Measurements from ENCODE around the gene CFAP46. TPM values are rescaled to one million over a fixed set of nuclear protein-coding genes. Genes with fewer than 3 reads are reported as not detected.

Gene CFAP46
- polyA plus RNA-seq, 3 donors: 0.07 TPM; not detected in 2

DNA sequence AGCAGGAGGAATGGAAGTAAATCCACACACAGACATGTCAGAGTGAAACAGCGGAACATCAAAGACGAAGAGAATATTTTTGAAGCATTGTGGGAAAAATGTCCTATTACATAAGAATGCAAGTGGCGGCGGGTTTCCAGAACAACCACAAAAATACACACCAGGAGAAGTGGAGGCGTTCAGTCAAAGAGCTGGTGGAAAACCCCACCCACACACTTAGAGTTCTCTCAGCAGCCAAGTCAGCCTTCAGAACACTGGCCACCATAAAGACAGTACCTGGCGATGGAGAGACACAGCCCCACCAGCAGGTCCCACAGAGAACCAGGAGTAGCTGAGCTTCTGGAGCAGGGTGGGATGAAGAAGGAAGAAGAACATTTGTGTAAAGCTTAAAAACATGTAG lies 180.1 kb downstream of the CFAP46 start:
- Mint-ChIP-seq H3K9me3 (peaks cover 4 to 20% (median 13%) of the 10 kb centered on the region in 7 donors), H3K4me1 (no peaks in the 10 kb centered on the region), H3K27ac (no peak overlapping the region), H3K27me3 (ENCODE audit: low read depth in 3 of 3) (peaks cover 0 to 2% (median 0%) of the 10 kb centered on the region in 3 donors), H3K4me3 (no peak overlapping the region), H3K36me3 (peaks cover 41 to 65% of the 10 kb centered on the region in 2 donors)
- intact Hi-C loops (cut with micrococcal nuclease): no loop called here
- peaks cover 0 to 6% of the 10 kb centered on the region in 2 donors for H3K9me3 ChIP-seq (replicated peaks in 1 of 2; ENCODE audit: control insufficient read depth in 1 of 2, insufficient read depth in 1 of 2, low read length in 2 of 2)
- H3K36me3 ChIP-seq (replicated peaks in 1 of 2; ENCODE audit: control insufficient read depth in 1 of 2, insufficient read depth in 2 of 2, low read length in 2 of 2): peaks cover 26 to 38% of the 10 kb centered on the region in 2 donors
- no peak overlapping the region for H3K4me2 ChIP-seq (replicated peaks; ENCODE audit: extremely low read depth, low read length, poor library complexity, severe bottlenecking)
- 90% methylated on average over 4 of the region's 6 CpGs for WGBS (ENCODE audit: insufficient coverage)
- no peaks in the 10 kb centered on the region for H3K27me3 ChIP-seq (ENCODE audit: control insufficient read depth in 2 of 2, insufficient read depth in 2 of 2, low read length in 2 of 2)
- no peak overlapping the region for H2AFZ ChIP-seq (ENCODE audit: insufficient read depth, low read depth, low read length, poor library complexity, severe bottlenecking)
- no peaks in the 10 kb centered on the region for H4K20me1 ChIP-seq (ENCODE audit: insufficient read depth, low read length)
- no peak overlapping the region for H3K27ac ChIP-seq (ENCODE audit: low read depth in 1 of 2, low read length in 2 of 2)
- no peaks in the 10 kb centered on the region for H3K4me1 ChIP-seq (ENCODE audit: control insufficient read depth in 1 of 2, insufficient read depth in 2 of 2, low read length in 2 of 2)
- H3K4me3 ChIP-seq (replicated peaks in 1 of 3; ENCODE audit: low read depth in 2 of 3, low read length in 3 of 3): no peak overlapping the region
- no peak overlapping the region for H3K9ac ChIP-seq (ENCODE audit: insufficient read depth, low read length, poor library complexity, severe bottlenecking)
- no peak for DNase-seq
- TF ChIP-seq CTCF (IDR thresholded peaks at IDR 0.05): no peak
- H3K79me2 ChIP-seq (ENCODE audit: insufficient read depth, low read length): no peaks in the 10 kb centered on the region

DNA sequence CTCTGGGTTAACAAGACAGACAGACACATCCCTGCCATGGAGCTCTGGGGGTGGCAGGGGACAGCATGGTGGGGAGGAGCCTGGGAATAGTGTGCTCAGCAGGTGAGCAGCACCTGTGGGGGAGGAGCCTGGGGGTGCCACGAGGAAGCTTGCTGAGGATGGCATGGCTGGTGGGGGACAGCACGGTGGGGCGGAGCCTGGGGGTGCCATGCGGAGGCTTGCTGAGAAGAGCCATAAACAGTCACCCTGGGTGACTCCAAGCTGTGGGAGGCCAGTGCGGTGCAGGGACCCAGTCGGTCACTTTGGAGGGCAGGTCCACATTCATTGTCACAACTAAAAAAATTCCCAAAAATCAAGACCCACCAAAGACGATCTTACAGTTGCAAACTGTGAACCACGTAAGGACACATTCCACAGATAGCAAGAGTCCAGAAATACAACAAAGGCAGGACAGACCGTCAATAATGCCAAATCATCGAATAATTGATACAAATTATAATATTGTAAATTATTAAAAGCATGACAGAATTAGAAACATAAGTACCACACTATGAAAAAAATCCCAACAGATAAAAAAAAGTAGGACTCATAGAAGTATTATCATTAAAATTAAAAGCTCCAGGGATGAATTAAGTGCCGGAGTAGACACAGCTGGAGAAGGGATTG lies 180.8 kb downstream of the CFAP46 start:
- 100% methylated on average over 6 of the region's 11 CpGs for WGBS (ENCODE audit: insufficient coverage)
- no peaks in the 10 kb centered on the region for H3K4me1 ChIP-seq (ENCODE audit: control insufficient read depth in 1 of 2, insufficient read depth in 2 of 2, low read length in 2 of 2)
- H3K4me2 ChIP-seq (replicated peaks; ENCODE audit: extremely low read depth, low read length, poor library complexity, severe bottlenecking): no peak overlapping the region
- H3K27ac ChIP-seq (ENCODE audit: low read depth in 1 of 2, low read length in 2 of 2): no peak overlapping the region
- Mint-ChIP-seq H3K4me3 (no peak overlapping the region), H3K27ac (peak overlapping the region in 1 of 7 donors; percentile 19), H3K27me3 (ENCODE audit: low read depth in 3 of 3) (peaks cover 0 to 2% (median 0%) of the 10 kb centered on the region in 3 donors), H3K36me3 (peaks cover 43 to 66% of the 10 kb centered on the region in 2 donors), H3K9me3 (peaks cover 3 to 20% (median 11%) of the 10 kb centered on the region in 7 donors), H3K4me1 (no peaks in the 10 kb centered on the region)
- no peak for DNase-seq
- H3K9ac ChIP-seq (ENCODE audit: insufficient read depth, low read length, poor library complexity, severe bottlenecking): no peak overlapping the region
- H3K36me3 ChIP-seq (replicated peaks in 1 of 2; ENCODE audit: control insufficient read depth in 1 of 2, insufficient read depth in 2 of 2, low read length in 2 of 2): peaks cover 28 to 43% of the 10 kb centered on the region in 2 donors
- no peak for TF ChIP-seq CTCF (IDR thresholded peaks at IDR 0.05)
- H4K20me1 ChIP-seq (ENCODE audit: insufficient read depth, low read length): no peaks in the 10 kb centered on the region
- no peaks in the 10 kb centered on the region for H3K27me3 ChIP-seq (ENCODE audit: control insufficient read depth in 2 of 2, insufficient read depth in 2 of 2, low read length in 2 of 2)
- intact Hi-C loops (cut with micrococcal nuclease): no loop called here
- H3K9me3 ChIP-seq (replicated peaks in 1 of 2; ENCODE audit: control insufficient read depth in 1 of 2, insufficient read depth in 1 of 2, low read length in 2 of 2): peaks cover 0 to 4% of the 10 kb centered on the region in 2 donors
- H3K4me3 ChIP-seq (replicated peaks in 1 of 3; ENCODE audit: low read depth in 2 of 3, low read length in 3 of 3): no peak overlapping the region
- no peak overlapping the region for H2AFZ ChIP-seq (ENCODE audit: insufficient read depth, low read depth, low read length, poor library complexity, severe bottlenecking)
- no peaks in the 10 kb centered on the region for H3K79me2 ChIP-seq (ENCODE audit: insufficient read depth, low read length)

All from CD14-positive monocyte (primary cell).